Measurements from ENCODE around the gene MOB3B. TPM values are rescaled to one million over a fixed set of nuclear protein-coding genes. Genes with fewer than 3 reads are reported as not detected.

The MOB3B gene
- total and polyA plus RNA-seq, 2 of the 13 experiments (the other 11 are each of a cell fraction or from before 2014, with no cell fraction given): 0.03 to 0.09 TPM

- ATAC-seq (no peak), DNase-seq (ENCODE audit: low spot score) (no peak), FAIRE-seq (no peak)
- H3K4me3 ChIP-seq (replicated peaks in 1 of 3; ENCODE audit: insufficient read depth in 1 of 3, low read depth in 2 of 3, low read length in 3 of 3): no peak overlapping the region
- CTCF ChIA-PET (ENCODE audit: low intra/inter-chr PET ratio, low total read pairs): no interaction called here
- no peaks in the 10 kb centered on the region for H3K79me2 ChIP-seq (ENCODE audit: insufficient read depth, low read length)
- POLR2A ChIA-PET: no interaction called here
- BruUV-seq (replicated peaks): no TSS peak
- TF ChIP-seq NCOR1 (IDR thresholded peaks at IDR 0.05; ENCODE audit: borderline replicate concordance, low read length) (no peak), RARA (CRISPR knock-in tag; IDR thresholded peaks at IDR 0.05) (no peak), ZNF543 (CRISPR knock-in tag; IDR thresholded peaks at IDR 0.05) (no peak), EHMT2 (IDR thresholded peaks at IDR 0.05; ENCODE audit: borderline replicate concordance, low read depth, low read length) (no peak), TERF1 (CRISPR knock-in tag; IDR thresholded peaks at IDR 0.05) (no peak), CBX5 (CRISPR knock-in tag; IDR thresholded peaks at IDR 0.05; ENCODE audit: borderline replicate concordance) (no peak), ZFAT (CRISPR knock-in tag; conservative IDR thresholded peaks at IDR 0.05) (no peak), ZNF17 (CRISPR knock-in tag; IDR thresholded peaks at IDR 0.05) (no peak), FOSL1 (CRISPR knock-in tag; IDR thresholded peaks at IDR 0.05; ENCODE audit: borderline replicate concordance) (no peak), DMAP1 (CRISPR knock-in tag; IDR thresholded peaks at IDR 0.05) (no peak), ZBTB42 (CRISPR knock-in tag; IDR thresholded peaks at IDR 0.05) (no peak), CEBPG (CRISPR knock-in tag; IDR thresholded peaks at IDR 0.05) (no peak), PAX8 (CRISPR knock-in tag; IDR thresholded peaks at IDR 0.05; ENCODE audit: borderline replicate concordance) (no peak)
- no peaks in the 10 kb centered on the region for H3K36me3 ChIP-seq (replicated peaks in 1 of 2; ENCODE audit: control insufficient read depth in 1 of 2, insufficient read depth in 2 of 2, low read length in 2 of 2)
- in situ Hi-C loops (cut with HindIII; ENCODE audit: extremely low pct_ligation_motif_present, low pct_unique_long_range_greater_than_20kb): no loop called here
- H3K9ac ChIP-seq (ENCODE audit: insufficient read depth, low read depth, low read length): no peak overlapping the region
- H4K20me1 ChIP-seq (ENCODE audit: insufficient read depth, low read length): no peaks in the 10 kb centered on the region
- no peak overlapping the region for H2AFZ ChIP-seq (ENCODE audit: low read length)
- H3K27ac ChIP-seq (ENCODE audit: extremely low read length, insufficient read depth, low read length): no peak overlapping the region
- H3K27me3 ChIP-seq (ENCODE audit: control insufficient read depth in 1 of 2, insufficient read depth in 2 of 2, low read length in 2 of 2): peaks cover 0 to 7% of the 10 kb centered on the region in 2 experiments; a peak in 1 of 5 replicates
- H3K4me1 ChIP-seq (ENCODE audit: insufficient read depth, low read length): no peaks in the 10 kb centered on the region
- intact Hi-C loops (cut with micrococcal nuclease; ENCODE audit: unreplicated experiment): no loop called here
- no peak overlapping the region for H3K4me2 ChIP-seq (ENCODE audit: low read depth, low read length)
- 28% methylated on average over 5 of the region's 5 CpGs for WGBS (ENCODE audit: low lambda C conversion rate)
- H3K9me3 ChIP-seq (ENCODE audit: low read length): no peaks in the 10 kb centered on the region
These were observed 158.2 kb downstream of the MOB3B start for GRCh38 chr9:27371382-27371781.

Measured in HepG2 (cell line).